OCI-M1 (cell line): ENCODE results near the gene ABCG4.
A peak's percentile ranks its signal among the peaks of the same experiment; 100 is the strongest.
"Not testable (repeated sequence)": the region's sequence is repeated elsewhere in the genome, so short reads cannot be mapped to it uniquely, and the experiment has no call there.

ENCODE experiments used
- DNase-seq: peaks from one replicate; lab custom pipeline; 2025; lab: John Stamatoyannopoulos, UW

ABCG4 gene

GRCh38 chr11:119154178-119154577, 5.3 kb downstream of the ABCG4 start:
- no peak for DNase-seq

DNA sequence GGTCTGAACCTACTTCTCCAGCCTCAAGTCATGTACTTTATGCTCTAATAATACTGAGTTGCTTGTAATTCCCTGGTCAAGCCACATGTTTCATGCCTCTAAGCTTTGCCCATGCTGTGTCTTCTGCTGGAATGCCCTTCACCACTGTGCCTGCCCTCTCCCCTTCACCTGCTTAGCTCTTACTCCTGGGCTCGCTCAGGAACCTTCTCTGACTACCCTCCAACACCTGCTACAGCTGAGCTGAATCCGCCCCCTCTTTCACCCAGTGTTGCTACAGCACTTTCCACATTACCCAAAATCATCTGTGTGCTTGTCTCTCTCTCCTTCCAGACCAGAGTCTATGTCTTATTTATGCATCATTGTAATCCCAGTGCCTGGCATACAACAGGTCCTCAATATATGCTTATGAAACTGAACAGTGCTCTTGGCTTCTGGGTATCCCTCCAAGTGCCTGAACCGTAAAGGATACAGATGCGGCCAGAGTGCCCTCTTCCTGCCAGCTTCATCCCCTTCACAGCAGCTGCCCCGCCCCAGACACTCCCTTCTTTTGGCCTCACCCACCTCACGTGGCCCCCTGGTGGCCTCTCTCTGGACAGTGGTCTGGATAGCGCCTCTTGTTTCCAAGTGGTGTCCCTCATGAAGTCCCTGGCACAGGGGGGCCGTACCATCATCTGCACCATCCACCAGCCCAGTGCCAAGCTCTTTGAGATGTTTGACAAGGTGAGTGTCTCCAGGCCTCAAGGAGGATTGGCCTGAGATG, 7.1 kb downstream of the ABCG4 start:
- DNase-seq: peak; percentile 53

- no peak for DNase-seq
Measured at GRCh38 chr11:119156496-119156895, 7.6 kb downstream of the ABCG4 start.

DNA sequence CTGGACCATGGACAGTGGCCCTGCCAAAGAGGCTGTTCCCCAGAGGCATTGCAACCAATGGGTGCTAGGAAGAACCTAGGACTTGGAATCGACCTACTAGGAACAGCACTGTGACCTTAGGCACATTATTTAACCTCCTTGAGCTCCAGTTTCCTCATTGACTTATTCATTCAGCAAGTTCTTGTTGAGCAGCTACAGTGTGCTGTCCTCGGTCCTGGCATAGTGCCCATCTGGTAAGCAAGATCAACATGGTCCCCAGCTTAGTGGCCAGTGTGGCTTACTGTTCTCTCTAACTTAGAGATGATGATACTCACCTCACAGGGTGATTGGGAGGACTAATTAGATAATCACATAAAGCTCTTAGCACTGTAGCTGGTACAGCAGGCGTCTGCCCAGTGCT, 8.2 kb downstream of the ABCG4 start:
- peak; percentile 49 for DNase-seq

GRCh38 chr11:119158467-119158866, 9.6 kb downstream of the ABCG4 start:
- DNase-seq: no peak

DNA sequence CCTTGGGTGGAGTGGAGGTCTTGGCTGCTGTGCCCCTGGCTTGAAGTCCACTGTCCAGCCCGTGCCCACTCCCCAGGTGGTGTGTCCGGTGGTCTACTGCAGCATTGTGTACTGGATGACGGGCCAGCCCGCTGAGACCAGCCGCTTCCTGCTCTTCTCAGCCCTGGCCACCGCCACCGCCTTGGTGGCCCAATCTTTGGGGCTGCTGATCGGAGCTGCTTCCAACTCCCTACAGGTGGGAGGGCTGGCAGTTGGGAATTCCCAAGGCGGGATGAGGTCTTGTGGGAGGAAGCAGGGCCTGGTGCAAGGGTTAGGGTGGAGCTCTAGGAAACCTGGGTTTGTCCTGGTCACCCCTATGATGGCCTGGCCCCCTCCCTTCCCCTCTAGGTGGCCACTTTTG, 11.3 kb downstream of the ABCG4 start:
- no peak for DNase-seq

DNA sequence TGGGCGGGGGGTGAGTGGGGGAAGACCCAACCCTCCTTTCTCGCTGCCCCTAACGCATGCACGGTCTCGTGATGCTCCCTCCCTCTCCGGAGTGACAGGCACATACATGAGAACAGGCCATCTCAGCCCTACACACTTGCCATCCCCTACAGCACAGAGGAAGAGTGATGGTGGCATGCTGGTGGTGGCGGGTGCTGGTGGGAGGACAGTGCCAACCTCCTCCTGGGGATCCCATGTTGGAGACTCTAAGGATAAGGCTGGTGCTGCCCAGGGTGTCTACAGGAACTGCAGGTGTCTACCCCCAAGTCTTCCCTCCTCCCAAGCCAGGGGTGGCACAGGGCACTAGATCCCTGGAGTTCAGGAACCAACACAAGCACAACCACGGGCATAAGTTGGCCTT, 13.0 kb downstream of the ABCG4 start:
- no peak for DNase-seq

DNA sequence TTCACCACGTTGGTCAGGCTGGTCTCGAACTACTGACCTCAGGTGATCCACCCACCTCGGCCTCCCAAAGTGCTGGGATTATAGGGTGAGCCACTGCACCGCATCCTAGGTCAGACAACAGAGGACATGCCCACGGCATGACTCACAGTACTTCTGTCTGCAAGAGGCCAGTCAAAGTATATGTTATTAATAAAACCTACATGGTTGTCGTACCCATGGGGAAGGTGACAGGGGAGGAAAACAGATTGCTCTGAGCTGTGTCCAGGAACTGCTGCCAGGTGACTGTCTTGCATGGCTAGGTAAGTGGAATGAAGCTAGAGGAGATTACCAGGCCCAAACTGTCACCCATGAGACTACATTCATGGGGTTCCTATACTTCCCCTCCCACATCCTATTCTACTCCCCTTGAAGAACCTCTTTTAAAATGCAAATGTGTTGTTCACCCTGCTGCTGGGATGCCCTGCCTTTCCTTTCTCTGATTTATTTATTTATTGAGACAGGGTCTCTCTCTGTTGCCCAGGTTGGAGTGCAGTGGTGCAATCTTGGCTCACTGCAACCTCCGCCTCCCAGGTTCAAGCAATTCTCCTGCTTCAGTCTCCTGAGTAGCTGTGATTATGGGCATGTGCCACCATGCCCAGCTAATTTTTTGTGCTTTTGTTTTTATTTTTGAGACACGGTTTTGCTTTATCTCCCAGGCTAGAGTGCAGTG, 17.7 kb downstream of the ABCG4 start:
- no peak for DNase-seq

- not testable (repeated sequence) for DNase-seq
Measured at GRCh38 chr11:119167077-119167458, 18.2 kb downstream of the ABCG4 start.

GRCh38 chr11:119167933-119168332, 19.1 kb downstream of the ABCG4 start:
- DNase-seq: no peak

- DNase-seq: peak; percentile 94
Measured at GRCh38 chr11:119168471-119169281, 19.8 kb downstream of the ABCG4 start, which contains the start of gene NLRX1. NLRX1 (plus strand) TSS chr11:119168725; CDS start chr11:119171404, 2,679 bp downstream.

DNA sequence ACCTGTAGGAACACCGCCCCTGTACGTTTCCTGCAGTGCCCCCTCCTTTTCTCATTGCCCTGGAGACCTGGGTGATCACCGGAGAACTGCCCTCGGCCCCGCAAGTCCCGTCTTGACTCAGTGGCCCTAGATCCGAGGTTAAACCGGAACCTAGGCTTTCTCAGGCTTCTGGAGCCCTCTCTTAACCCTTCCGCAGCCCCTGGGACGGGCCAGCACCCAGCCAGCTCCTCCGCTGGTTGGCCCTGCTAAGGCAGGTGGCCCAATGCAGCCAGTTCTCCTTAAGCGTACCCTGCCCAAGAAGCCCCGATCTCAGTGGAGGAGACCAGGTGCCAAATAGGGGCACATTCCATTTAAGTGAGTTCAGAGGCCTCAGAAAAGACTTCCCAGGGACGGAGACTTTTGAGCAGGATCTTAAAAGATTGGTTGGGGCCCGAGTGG, 20.4 kb downstream of the ABCG4 start:
- DNase-seq: no peak

GRCh38 chr11:119172513-119172912, 23.7 kb downstream of the ABCG4 start:
- peak; percentile 81 for DNase-seq

GRCh38 chr11:119173453-119173852, 24.6 kb downstream of the ABCG4 start:
- no peak for DNase-seq

DNA sequence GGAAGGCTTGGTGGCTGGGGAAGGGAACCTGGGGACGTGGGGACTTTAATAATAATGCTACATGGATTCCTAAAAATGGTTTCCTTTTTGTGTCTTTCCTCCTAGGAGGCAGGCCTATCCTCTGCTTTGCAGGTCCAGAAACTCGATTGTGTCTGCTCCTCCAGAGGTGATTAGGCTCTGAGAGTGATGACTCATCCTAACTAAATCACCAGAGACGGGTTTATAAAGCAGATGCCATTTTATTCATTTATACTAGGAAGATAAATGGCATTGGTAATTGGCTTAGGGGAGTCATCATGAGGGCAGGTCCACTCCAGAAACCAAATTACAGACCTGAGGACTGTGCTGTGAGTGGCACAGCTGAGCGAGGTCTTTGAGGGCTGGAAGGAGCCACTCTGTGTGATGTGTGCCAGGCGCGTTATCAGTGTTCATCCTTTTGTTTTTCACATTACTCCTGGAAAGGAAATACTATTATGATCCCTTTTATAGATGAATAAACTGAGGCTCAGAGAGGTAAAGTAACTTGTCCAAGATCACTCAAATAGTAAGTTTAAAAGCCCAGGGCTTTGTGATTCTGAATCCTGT, 26.7 kb downstream of the ABCG4 start:
- DNase-seq: peak; percentile 32

DNA sequence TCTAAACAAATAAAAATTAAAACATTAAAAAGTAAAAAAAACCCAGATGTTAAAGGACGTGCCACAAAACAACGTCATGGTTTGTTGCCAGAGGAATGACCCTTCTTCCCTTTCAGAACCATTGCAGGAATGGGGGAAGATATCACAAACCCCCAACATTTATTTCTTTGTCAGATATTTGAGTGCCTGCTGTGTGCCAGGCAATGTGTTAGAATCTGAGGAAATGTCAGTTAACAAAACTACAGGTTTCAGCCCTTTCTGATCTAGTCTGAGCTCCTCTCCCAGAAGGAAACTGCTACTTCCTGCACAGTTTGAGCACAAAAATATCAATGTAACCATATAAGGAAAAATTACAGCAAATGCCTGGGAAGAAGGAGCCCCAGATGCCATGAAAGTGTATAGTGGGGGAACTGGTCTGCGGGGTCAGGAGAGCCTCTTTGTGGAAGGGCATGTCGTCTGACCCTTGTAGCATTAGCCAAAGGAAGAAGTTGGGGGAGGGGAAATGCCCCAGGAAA, 29.4 kb downstream of the ABCG4 start:
- DNase-seq: no peak

- DNase-seq: no peak
Measured at GRCh38 chr11:119179342-119179741, 30.5 kb downstream of the ABCG4 start.

DNA sequence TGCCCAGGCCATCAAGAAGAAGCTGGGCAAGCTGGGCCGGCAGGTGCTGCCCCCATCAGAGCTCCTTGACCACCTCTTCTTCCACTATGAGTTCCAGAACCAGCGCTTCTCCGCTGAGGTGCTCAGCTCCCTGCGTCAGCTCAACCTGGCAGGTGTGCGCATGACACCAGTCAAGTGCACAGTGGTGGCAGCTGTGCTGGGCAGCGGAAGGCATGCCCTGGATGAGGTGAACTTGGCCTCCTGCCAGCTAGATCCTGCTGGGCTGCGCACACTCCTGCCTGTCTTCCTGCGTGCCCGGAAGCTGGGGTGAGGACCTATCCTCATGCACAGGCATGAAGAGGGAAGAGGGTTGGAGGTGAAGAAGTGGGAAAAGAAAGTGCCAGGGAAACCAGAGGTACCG, 31.1 kb downstream of the ABCG4 start:
- no peak for DNase-seq

GRCh38 chr11:119180729-119181676, 32.2 kb downstream of the ABCG4 start:
- DNase-seq: no peak

DNA sequence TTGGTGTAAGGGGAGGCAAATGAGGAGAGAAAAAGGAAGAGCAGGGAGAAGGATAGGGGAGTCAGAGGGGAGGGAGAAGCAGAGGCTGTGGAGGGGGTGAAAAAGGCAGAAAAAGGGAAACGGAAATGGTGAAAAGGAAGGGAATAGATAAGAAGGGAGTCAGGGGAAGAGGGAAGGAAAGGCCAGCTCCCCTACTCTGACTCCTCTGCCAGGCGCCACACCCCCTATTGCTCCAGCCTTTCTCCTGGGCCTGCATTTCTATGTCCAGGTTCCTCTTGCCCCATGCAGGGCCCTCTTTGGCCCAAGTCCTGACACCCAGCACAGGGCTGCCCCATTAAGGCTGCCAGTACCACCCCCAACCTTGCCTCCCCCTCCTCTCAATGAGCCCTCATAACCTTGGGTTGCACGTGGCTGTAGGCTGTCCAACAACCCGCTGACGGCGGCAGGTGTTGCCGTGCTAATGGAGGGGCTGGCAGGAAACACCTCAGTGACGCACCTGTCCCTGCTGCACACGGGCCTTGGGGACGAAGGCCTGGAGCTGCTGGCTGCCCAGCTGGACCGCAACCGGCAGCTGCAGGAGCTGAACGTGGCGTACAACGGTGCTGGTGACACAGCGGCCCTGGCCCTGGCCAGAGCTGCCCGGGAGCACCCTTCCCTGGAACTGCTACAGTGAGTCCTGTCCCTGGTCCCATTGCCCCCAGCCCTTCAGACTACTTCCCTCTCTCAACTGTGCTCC, 33.0 kb downstream of the ABCG4 start:
- DNase-seq: peak; percentile 29
